ENCODE data around the gene SYCN. TPM values are rescaled to one million over a fixed set of nuclear protein-coding genes. Genes with fewer than 3 reads are reported as not detected.

The SYCN gene
- total RNA-seq, 2 experiments from 2014 or later: not detected

- no TSS peak for BruUV-seq (replicated peaks)
- DNase-seq (ENCODE audit: low spot score): no peak
- Histone ChIP-seq H2AFZ (ENCODE audit: low read length) (no peak within 1 kb of the TSS), H3K4me2 (ENCODE audit: low read length) (no peak within 1 kb of the TSS), H3K4me1 (ENCODE audit: insufficient read depth, low read length, poor library complexity, severe bottlenecking) (no peaks in the 10 kb centered on the region), H3K79me2 (ENCODE audit: insufficient read depth, low read depth, low read length) (no peaks in the 10 kb centered on the region), H3K4me3 (ENCODE audit: low read depth, low read length, poor library complexity, severe bottlenecking) (no peak within 1 kb of the TSS), H3K27ac (ENCODE audit: low read depth, low read length, poor library complexity, severe bottlenecking) (no peak within 1 kb of the TSS), H3K36me3 (ENCODE audit: insufficient read depth, low read length) (no peaks in the 10 kb centered on the region), H4K20me1 (ENCODE audit: insufficient read depth, low read length) (no peaks in the 10 kb centered on the region), H3K9me3 (ENCODE audit: low read length) (no peaks in the 10 kb centered on the region), H3K9me2 (ENCODE audit: insufficient read depth, low read length) (no peaks in the 10 kb centered on the region)
- ChIA-PET POLR2A (no interaction called here), CTCF (ENCODE audit: unreplicated experiment) (no interaction called here)
- intact Hi-C loops (cut with micrococcal nuclease; ENCODE audit: unreplicated experiment): no loop called here
- TF ChIP-seq EZH2phosphoT487 (IDR thresholded peaks at IDR 0.05; ENCODE audit: borderline replicate concordance, low read depth, low read length) (no peak), CTCF (conservative IDR thresholded peaks at IDR 0.05; ENCODE audit: low read length) (no peak)
Observed at GRCh38 chr19:39196860-39197562, 7.1 kb downstream of the SYCN start, which contains the start of gene NCCRP1. NCCRP1 (plus strand) TSS chr19:39196964; CDS start chr19:39196983, 19 bp downstream.

- no peaks in the 10 kb centered on the region for H3K79me2 ChIP-seq (ENCODE audit: insufficient read depth, low read depth, low read length)
- no peak overlapping the region for H3K4me2 ChIP-seq (ENCODE audit: low read length)
- H3K9me2 ChIP-seq (ENCODE audit: insufficient read depth, low read length): no peaks in the 10 kb centered on the region
- no peaks in the 10 kb centered on the region for H3K4me1 ChIP-seq (ENCODE audit: insufficient read depth, low read length, poor library complexity, severe bottlenecking)
- no peaks in the 10 kb centered on the region for H3K36me3 ChIP-seq (ENCODE audit: insufficient read depth, low read length)
- no peaks in the 10 kb centered on the region for H4K20me1 ChIP-seq (ENCODE audit: insufficient read depth, low read length)
- no TSS peak for BruUV-seq (replicated peaks)
- H3K4me3 ChIP-seq (ENCODE audit: low read depth, low read length, poor library complexity, severe bottlenecking): no peak overlapping the region
- ChIA-PET CTCF (ENCODE audit: unreplicated experiment) (no interaction called here), POLR2A (no interaction called here)
- TF ChIP-seq EZH2phosphoT487 (IDR thresholded peaks at IDR 0.05; ENCODE audit: borderline replicate concordance, low read depth, low read length) (no peak), CTCF (conservative IDR thresholded peaks at IDR 0.05; ENCODE audit: low read length) (no peak)
- DNase-seq (ENCODE audit: low spot score): no peak
- H3K27ac ChIP-seq (ENCODE audit: low read depth, low read length, poor library complexity, severe bottlenecking): no peak overlapping the region
- H2AFZ ChIP-seq (ENCODE audit: low read length): no peak overlapping the region
- intact Hi-C loops (cut with micrococcal nuclease; ENCODE audit: unreplicated experiment): no loop called here
- no peaks in the 10 kb centered on the region for H3K9me3 ChIP-seq (ENCODE audit: low read length)
Observed at GRCh38 chr19:39196320-39196719, 7.7 kb downstream of the SYCN start.

- no peaks in the 10 kb centered on the region for H3K9me3 ChIP-seq (ENCODE audit: low read length)
- TF ChIP-seq CTCF (conservative IDR thresholded peaks at IDR 0.05; ENCODE audit: low read length) (no peak), EZH2phosphoT487 (IDR thresholded peaks at IDR 0.05; ENCODE audit: borderline replicate concordance, low read depth, low read length) (no peak)
- no TSS peak for BruUV-seq (replicated peaks)
- ChIA-PET POLR2A (no interaction called here), CTCF (ENCODE audit: unreplicated experiment) (no interaction called here)
- H3K27ac ChIP-seq (ENCODE audit: low read depth, low read length, poor library complexity, severe bottlenecking): no peak overlapping the region
- intact Hi-C loops (cut with micrococcal nuclease; ENCODE audit: unreplicated experiment): no loop called here
- no peaks in the 10 kb centered on the region for H3K9me2 ChIP-seq (ENCODE audit: insufficient read depth, low read length)
- H3K4me1 ChIP-seq (ENCODE audit: insufficient read depth, low read length, poor library complexity, severe bottlenecking): no peaks in the 10 kb centered on the region
- no peaks in the 10 kb centered on the region for H4K20me1 ChIP-seq (ENCODE audit: insufficient read depth, low read length)
- H3K36me3 ChIP-seq (ENCODE audit: insufficient read depth, low read length): no peaks in the 10 kb centered on the region
- H3K4me3 ChIP-seq (ENCODE audit: low read depth, low read length, poor library complexity, severe bottlenecking): no peak overlapping the region
- H3K4me2 ChIP-seq (ENCODE audit: low read length): no peak overlapping the region
- no peak overlapping the region for H2AFZ ChIP-seq (ENCODE audit: low read length)
- H3K79me2 ChIP-seq (ENCODE audit: insufficient read depth, low read depth, low read length): no peaks in the 10 kb centered on the region
- DNase-seq (ENCODE audit: low spot score): no peak
Observed at GRCh38 chr19:39195755-39196154, 8.3 kb downstream of the SYCN start.

All from OCI-LY7 (cell line).